ENCODE data around the gene NCEH1.

GRCh38 chr3:172707030-172707429 lies 3.8 kb downstream of the NCEH1 start:
- TF ChIP-seq CTCF (IDR thresholded peaks at IDR 0.05) (no peak), POLR2A (IDR thresholded peaks at IDR 0.05) (no peak)

All from thyroid gland (tissue), 4 donors.